Measurements from ENCODE around the gene DOCK10.
A peak's percentile ranks its signal among the peaks of the same experiment; 100 is the strongest.

Gene DOCK10

DNA sequence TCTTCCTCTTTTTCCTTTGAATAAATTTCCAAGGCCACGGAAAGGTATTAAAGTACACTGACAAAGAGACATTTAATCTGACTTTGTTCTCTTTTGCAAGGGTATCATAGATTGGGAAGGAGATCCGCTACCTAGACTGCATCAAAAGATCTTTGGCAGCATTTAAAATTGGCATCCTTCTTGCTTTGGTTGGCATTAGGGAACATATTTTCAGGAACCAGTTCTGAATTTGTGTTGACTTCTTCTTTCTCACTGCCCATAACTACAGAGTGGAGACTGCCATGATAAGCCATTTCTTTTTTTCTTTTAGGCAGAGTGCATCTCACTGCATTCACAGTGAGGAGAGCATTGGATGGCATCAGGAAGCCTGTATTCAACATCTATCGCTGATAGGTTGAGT lies 83.4 kb downstream of the DOCK10 start:
- peak; percentile 73 for ATAC-seq
- no peak for TF ChIP-seq CSDC2 (CRISPR knock-in tag; IDR thresholded peaks at IDR 0.05)
- no peak for TF ChIP-seq CREB5 (CRISPR knock-in tag; IDR thresholded peaks at IDR 0.05; ENCODE audit: low read depth)
- no peak for TF ChIP-seq OSR1 (CRISPR knock-in tag; IDR thresholded peaks at IDR 0.05)
- TF ChIP-seq, protein P1, sequence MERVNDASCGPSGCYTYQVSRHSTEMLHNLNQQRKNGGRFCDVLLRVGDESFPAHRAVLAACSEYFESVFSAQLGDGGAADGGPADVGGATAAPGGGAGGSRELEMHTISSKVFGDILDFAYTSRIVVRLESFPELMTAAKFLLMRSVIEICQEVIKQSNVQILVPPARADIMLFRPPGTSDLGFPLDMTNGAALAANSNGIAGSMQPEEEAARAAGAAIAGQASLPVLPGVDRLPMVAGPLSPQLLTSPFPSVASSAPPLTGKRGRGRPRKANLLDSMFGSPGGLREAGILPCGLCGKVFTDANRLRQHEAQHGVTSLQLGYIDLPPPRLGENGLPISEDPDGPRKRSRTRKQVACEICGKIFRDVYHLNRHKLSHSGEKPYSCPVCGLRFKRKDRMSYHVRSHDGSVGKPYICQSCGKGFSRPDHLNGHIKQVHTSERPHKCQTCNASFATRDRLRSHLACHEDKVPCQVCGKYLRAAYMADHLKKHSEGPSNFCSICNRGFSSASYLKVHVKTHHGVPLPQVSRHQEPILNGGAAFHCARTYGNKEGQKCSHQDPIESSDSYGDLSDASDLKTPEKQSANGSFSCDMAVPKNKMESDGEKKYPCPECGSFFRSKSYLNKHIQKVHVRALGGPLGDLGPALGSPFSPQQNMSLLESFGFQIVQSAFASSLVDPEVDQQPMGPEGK (CRISPR knock-in tag; IDR thresholded peaks at IDR 0.05; ENCODE audit: borderline replicate concordance) = no peak
- TF ChIP-seq, protein P2, sequence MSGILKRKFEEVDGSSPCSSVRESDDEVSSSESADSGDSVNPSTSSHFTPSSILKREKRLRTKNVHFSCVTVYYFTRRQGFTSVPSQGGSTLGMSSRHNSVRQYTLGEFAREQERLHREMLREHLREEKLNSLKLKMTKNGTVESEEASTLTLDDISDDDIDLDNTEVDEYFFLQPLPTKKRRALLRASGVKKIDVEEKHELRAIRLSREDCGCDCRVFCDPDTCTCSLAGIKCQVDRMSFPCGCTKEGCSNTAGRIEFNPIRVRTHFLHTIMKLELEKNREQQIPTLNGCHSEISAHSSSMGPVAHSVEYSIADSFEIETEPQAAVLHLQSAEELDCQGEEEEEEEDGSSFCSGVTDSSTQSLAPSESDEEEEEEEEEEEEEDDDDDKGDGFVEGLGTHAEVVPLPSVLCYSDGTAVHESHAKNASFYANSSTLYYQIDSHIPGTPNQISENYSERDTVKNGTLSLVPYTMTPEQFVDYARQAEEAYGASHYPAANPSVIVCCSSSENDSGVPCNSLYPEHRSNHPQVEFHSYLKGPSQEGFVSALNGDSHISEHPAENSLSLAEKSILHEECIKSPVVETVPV (CRISPR knock-in tag; IDR thresholded peaks at IDR 0.05) = no peak
- TF ChIP-seq TOX (CRISPR knock-in tag; IDR thresholded peaks at IDR 0.05; ENCODE audit: borderline replicate concordance) = no peak
- TF ChIP-seq GLIS3 (CRISPR knock-in tag; IDR thresholded peaks at IDR 0.05) = no peak
- TF ChIP-seq RARB (CRISPR knock-in tag; IDR thresholded peaks at IDR 0.05) = no peak
- no peak for TF ChIP-seq ZFP30 (CRISPR knock-in tag; IDR thresholded peaks at IDR 0.05)
- TF ChIP-seq ESRRG (CRISPR knock-in tag; IDR thresholded peaks at IDR 0.05) = no peak
- TF ChIP-seq TSHZ2 (CRISPR knock-in tag; IDR thresholded peaks at IDR 0.05) = no peak
- TF ChIP-seq, protein P3, sequence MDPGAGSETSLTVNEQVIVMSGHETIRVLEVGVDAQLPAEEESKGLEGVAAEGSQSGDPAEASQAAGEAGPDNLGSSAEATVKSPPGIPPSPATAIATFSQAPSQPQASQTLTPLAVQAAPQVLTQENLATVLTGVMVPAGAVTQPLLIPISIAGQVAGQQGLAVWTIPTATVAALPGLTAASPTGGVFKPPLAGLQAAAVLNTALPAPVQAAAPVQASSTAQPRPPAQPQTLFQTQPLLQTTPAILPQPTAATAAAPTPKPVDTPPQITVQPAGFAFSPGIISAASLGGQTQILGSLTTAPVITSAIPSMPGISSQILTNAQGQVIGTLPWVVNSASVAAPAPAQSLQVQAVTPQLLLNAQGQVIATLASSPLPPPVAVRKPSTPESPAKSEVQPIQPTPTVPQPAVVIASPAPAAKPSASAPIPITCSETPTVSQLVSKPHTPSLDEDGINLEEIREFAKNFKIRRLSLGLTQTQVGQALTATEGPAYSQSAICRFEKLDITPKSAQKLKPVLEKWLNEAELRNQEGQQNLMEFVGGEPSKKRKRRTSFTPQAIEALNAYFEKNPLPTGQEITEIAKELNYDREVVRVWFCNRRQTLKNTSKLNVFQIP (CRISPR knock-in tag; IDR thresholded peaks at IDR 0.05; ENCODE audit: borderline replicate concordance, low read depth) = no peak
- no peak for TF ChIP-seq ISL1 (CRISPR knock-in tag; IDR thresholded peaks at IDR 0.05)
- no peak for TF ChIP-seq PPARA (CRISPR knock-in tag; IDR thresholded peaks at IDR 0.05; ENCODE audit: borderline replicate concordance)
- no peak for TF ChIP-seq BACH2 (CRISPR knock-in tag; IDR thresholded peaks at IDR 0.05; ENCODE audit: borderline replicate concordance)

GRCh38 chr2:224958462-224958857 lies 83.8 kb downstream of the DOCK10 start:
- ATAC-seq = peak; percentile 84
- TF ChIP-seq TOX (CRISPR knock-in tag; IDR thresholded peaks at IDR 0.05; ENCODE audit: borderline replicate concordance) (no peak), RARB (CRISPR knock-in tag; IDR thresholded peaks at IDR 0.05) (no peak)

DNA sequence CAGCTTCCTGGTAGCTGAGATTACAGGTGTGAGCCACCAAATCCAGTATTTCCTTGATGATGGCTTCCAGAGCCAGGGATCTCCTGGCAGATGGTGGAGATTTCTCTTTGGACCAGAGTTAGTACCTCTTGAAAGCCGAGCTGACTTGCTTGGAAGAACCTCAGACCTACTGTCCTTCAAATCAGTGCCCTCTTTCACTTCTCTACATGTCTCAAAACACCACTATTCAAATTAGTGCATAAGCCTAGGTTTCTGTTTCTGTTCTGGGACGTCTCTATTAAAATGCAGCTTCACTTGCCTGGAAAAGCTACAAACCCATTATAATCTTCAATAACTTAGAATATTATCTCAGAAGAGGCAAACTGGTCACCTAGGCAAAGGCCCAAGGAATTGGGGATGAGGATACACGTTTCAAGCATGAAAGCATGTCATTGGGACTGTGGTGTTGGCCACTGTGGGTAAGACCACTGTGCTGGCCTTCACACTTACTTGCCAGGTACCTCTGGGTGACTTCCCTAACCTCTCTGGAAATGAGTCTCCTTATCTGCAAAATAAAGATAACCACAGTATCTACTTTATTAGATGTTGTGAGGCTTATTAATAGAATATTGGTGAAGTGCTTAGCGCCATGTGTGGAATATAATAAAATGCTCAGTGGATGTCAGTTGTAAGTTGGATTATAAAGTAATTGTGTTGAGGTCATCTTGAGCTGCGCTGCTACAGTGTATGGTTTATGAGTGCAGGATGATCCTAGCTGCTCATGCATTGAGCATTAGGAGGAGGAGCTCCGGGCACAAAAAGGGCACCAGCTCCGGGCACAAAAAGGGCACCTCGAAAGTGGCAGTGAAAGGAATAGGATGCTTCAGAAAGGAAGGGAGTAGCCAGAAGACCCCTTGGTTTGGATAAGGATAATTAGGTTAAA lies 84.5 kb downstream of the DOCK10 start:
- peak; percentile 53 for ATAC-seq
- no peak for TF ChIP-seq RARB (CRISPR knock-in tag; IDR thresholded peaks at IDR 0.05)
- TF ChIP-seq ZNF565 (CRISPR knock-in tag; conservative IDR thresholded peaks at IDR 0.05; ENCODE audit: low read depth) = no peak
- TF ChIP-seq ARNTL (CRISPR knock-in tag; IDR thresholded peaks at IDR 0.05; ENCODE audit: borderline replicate concordance, low read depth) = no peak
- TF ChIP-seq PPARA (CRISPR knock-in tag; IDR thresholded peaks at IDR 0.05; ENCODE audit: borderline replicate concordance) = no peak

DNA sequence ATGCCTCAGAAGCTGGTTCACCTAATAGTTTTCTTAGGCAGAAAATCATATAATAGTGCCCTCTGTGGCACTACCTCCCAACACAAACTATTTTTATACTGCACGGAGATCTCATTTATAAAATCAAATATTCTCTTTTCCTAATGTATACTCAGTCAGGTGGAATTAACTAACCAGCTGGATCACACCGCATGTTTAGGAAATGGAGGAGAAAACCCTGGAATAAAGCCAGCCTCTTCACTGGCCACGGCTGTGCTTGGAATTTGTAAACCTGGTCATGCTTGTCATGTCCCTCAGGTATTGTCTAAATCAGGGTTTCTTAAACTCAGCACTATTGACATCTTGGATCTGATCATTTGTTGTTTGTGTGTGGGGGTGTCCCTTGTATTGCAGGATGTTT lies 85.6 kb downstream of the DOCK10 start:
- ATAC-seq = no peak
- TF ChIP-seq ZFP3 (CRISPR knock-in tag; IDR thresholded peaks at IDR 0.05) = no peak
- TF ChIP-seq ZNF70 (CRISPR knock-in tag; IDR thresholded peaks at IDR 0.05) = no peak
- TF ChIP-seq ZNF565 (CRISPR knock-in tag; conservative IDR thresholded peaks at IDR 0.05; ENCODE audit: low read depth) = no peak
- no peak for TF ChIP-seq BACH2 (CRISPR knock-in tag; IDR thresholded peaks at IDR 0.05; ENCODE audit: borderline replicate concordance)
- TF ChIP-seq, protein P2 (CRISPR knock-in tag; IDR thresholded peaks at IDR 0.05) = no peak
- no peak for TF ChIP-seq SNAI2 (CRISPR knock-in tag; IDR thresholded peaks at IDR 0.05)
- TF ChIP-seq RARB (CRISPR knock-in tag; IDR thresholded peaks at IDR 0.05) = no peak
- no peak for TF ChIP-seq TOX (CRISPR knock-in tag; IDR thresholded peaks at IDR 0.05; ENCODE audit: borderline replicate concordance)
- TF ChIP-seq, protein P3 (CRISPR knock-in tag; IDR thresholded peaks at IDR 0.05; ENCODE audit: borderline replicate concordance, low read depth) = no peak
- TF ChIP-seq CSDC2 (CRISPR knock-in tag; IDR thresholded peaks at IDR 0.05) = no peak
- TF ChIP-seq ARNTL (CRISPR knock-in tag; IDR thresholded peaks at IDR 0.05; ENCODE audit: borderline replicate concordance, low read depth) = no peak
- no peak for TF ChIP-seq TCF4 (CRISPR knock-in tag; IDR thresholded peaks at IDR 0.05; ENCODE audit: borderline replicate concordance)
- TF ChIP-seq OSR1 (CRISPR knock-in tag; IDR thresholded peaks at IDR 0.05) = no peak
